Type B pancreatic cell (in vitro differentiated cells): ENCODE data around the gene ERCC2. TPM values are rescaled to one million over a fixed set of nuclear protein-coding genes. Genes with fewer than 3 reads are reported as not detected.
"Not testable (repeated sequence)": the region's sequence is repeated elsewhere in the genome, so short reads cannot be mapped to it uniquely, and the experiment has no call there.

Experiments
- DNase-seq: peaks from one replicate; pipeline ENCODE4 v3.0.0; 2021; ENCODE audit warnings: mixed read lengths; ENCODE audit not compliant: unreplicated experiment; ENCODE audit errors: extremely low spot score
- H3K27ac Mint-ChIP-seq: 2 replicates; pipeline ENCODE4 v1.8.0; 2021; ENCODE audit warnings: mild to moderate bottlenecking, mixed read lengths
- H3K27me3 Mint-ChIP-seq: 2 replicates; pipeline ENCODE4 v1.8.0; 2021; ENCODE audit warnings: mixed read lengths
- H3K36me3 Mint-ChIP-seq: 2 replicates; pipeline ENCODE4 v1.8.0; 2021; ENCODE audit warnings: mixed read lengths
- H3K4me1 Mint-ChIP-seq: one replicate; pipeline ENCODE4 v1.8.0; 2021; ENCODE audit warnings: mixed read lengths; ENCODE audit not compliant: unreplicated experiment
- H3K4me3 Mint-ChIP-seq: 2 replicates; pipeline ENCODE4 v1.8.0; 2021; ENCODE audit warnings: mild to moderate bottlenecking, mixed read lengths
- H3K9me3 Mint-ChIP-seq: 2 replicates; pipeline ENCODE4 v1.8.0; 2021; ENCODE audit warnings: mixed read lengths
- CTCF ChIP-seq: fragments of 200-600 bp; sonication (generic); conservative IDR thresholded peaks from 2 replicates; pipeline ENCODE4 v1.5.0; 2021; ENCODE audit warnings: antibody characterized with exemption, mild to moderate bottlenecking
- total RNA-seq: library from RNA; stranded (reverse); gene quantifications from 2 replicates; pipeline ENCODE4 v1.2.1, GENCODE V29; 2021; ENCODE audit warnings: low replicate concordance

ERCC2 gene
- total RNA-seq, 1 donor from 2014 or later: 55.8 TPM

GRCh38 chr19:45320997-45321775 is 49.2 kb downstream of the ERCC2 start:
- Mint-ChIP-seq H3K4me1 (peaks cover 12% of the 10 kb centered on the region), H3K27me3 (peaks cover 27% of the 10 kb centered on the region), H3K27ac (no peak overlapping the region), H3K9me3 (no peaks in the 10 kb centered on the region), H3K4me3 (no peak overlapping the region), H3K36me3 (no peaks in the 10 kb centered on the region)
- TF ChIP-seq CTCF: no peak
- DNase-seq: no peak

GRCh38 chr19:45315304-45315703 is 55.1 kb downstream of the ERCC2 start:
- no peak for DNase-seq
- no peak overlapping the region for H3K27ac Mint-ChIP-seq
- no peaks in the 10 kb centered on the region for H3K36me3 Mint-ChIP-seq
- H3K27me3 Mint-ChIP-seq: peaks cover 33% of the 10 kb centered on the region
- TF ChIP-seq CTCF: no peak
- H3K4me1 Mint-ChIP-seq: no peaks in the 10 kb centered on the region
- H3K9me3 Mint-ChIP-seq: no peaks in the 10 kb centered on the region
- H3K4me3 Mint-ChIP-seq: no peak overlapping the region

- Mint-ChIP-seq H3K36me3 (no peaks in the 10 kb centered on the region), H3K4me1 (no peaks in the 10 kb centered on the region), H3K27me3 (peaks cover 33% of the 10 kb centered on the region), H3K27ac (no peak overlapping the region), H3K4me3 (no peak overlapping the region), H3K9me3 (no peaks in the 10 kb centered on the region)
- DNase-seq: no peak
- no peak for TF ChIP-seq CTCF
These were observed 55.6 kb downstream of the ERCC2 start for GRCh38 chr19:45314708-45315245.

- H3K9me3 Mint-ChIP-seq, H3K27ac Mint-ChIP-seq: not testable (repeated sequence)
These were observed 58.1 kb downstream of the ERCC2 start for GRCh38 chr19:45312285-45312684.

GRCh38 chr19:45311621-45312020 is 58.8 kb downstream of the ERCC2 start:
- Mint-ChIP-seq H3K36me3 (no peaks in the 10 kb centered on the region), H3K27me3 (peaks cover 21% of the 10 kb centered on the region), H3K9me3 (no peaks in the 10 kb centered on the region), H3K4me1 (no peaks in the 10 kb centered on the region), H3K4me3 (no peak overlapping the region), H3K27ac (no peak overlapping the region)
- DNase-seq: no peak
- no peak for TF ChIP-seq CTCF

More at GRCh38 chr19:45312285-45312684, 58.1 kb downstream of the ERCC2 start:
- H3K36me3 Mint-ChIP-seq, DNase-seq, H3K4me1 Mint-ChIP-seq, H3K4me3 Mint-ChIP-seq: not testable (repeated sequence)
- H3K27me3 Mint-ChIP-seq: peaks cover 26% of the 10 kb centered on the region

GRCh38 chr19:45309322-45309721 is 61.1 kb downstream of the ERCC2 start:
- H3K36me3 Mint-ChIP-seq, H3K27ac Mint-ChIP-seq, H3K9me3 Mint-ChIP-seq, DNase-seq, H3K4me1 Mint-ChIP-seq, H3K27me3 Mint-ChIP-seq, H3K4me3 Mint-ChIP-seq: not testable (repeated sequence)
